Muscle of arm (tissue), 14 donors: Measurements from ENCODE around the gene APOBEC3G. TPM values are rescaled to one million over a fixed set of nuclear protein-coding genes. Genes with fewer than 3 reads are reported as not detected.
A peak's percentile ranks its signal among the peaks of the same experiment; 100 is the strongest.
"Not testable (repeated sequence)": the region's sequence is repeated elsewhere in the genome, so short reads cannot be mapped to it uniquely, and the experiment has no call there.

ENCODE experiments used
- DNase-seq: peaks from one replicate; pipeline ENCODE4 v3.0.0-alpha.2; 2013
- long read RNA-seq, 11 donors: transcript quantifications; one replicate each; lab custom pipeline, GENCODE V29; 2026
- polyA plus RNA-seq, 12 donors: library from polyadenylated mRNA; unstranded; fragments of 120-200 nt; gene quantifications; one replicate each; pipeline ENCODE4 v1.2.1, GENCODE V29; 2013; ENCODE audit not compliant: insufficient read length in 12 of 12

APOBEC3G gene
- polyA plus RNA-seq: 10 to 100 TPM in 1 of 12 donors, 1 to 10 TPM in 10, not detected in 1; 1.7 to 10.5 (median 3.6) TPM
- long read RNA-seq, donor 1, partial matches to known transcripts: 0 of 2 reads
- long read RNA-seq, donor 1, other reads (novel, unspliced or antisense): 0 of 2 reads
- long read RNA-seq, donor 2, partial matches to known transcripts: 0 of 1 reads
- long read RNA-seq, donor 2, other reads (novel, unspliced or antisense): 0 of 1 reads
- long read RNA-seq, donor 3, partial matches to known transcripts: 0 of 1 reads
- long read RNA-seq, donor 3, other reads (novel, unspliced or antisense): 0 of 1 reads
- long read RNA-seq, donor 4: 0 reads
- long read RNA-seq, donor 5: 0 reads
- long read RNA-seq, donor 6: 0 reads
- long read RNA-seq, donor 7, partial matches to known transcripts: 0 of 2 reads
- long read RNA-seq, donor 7, other reads (novel, unspliced or antisense): 0 of 2 reads
- long read RNA-seq, donor 8: 0 reads
- long read RNA-seq, donor 9, partial matches to known transcripts: 0 of 1 reads
- long read RNA-seq, donor 9, other reads (novel, unspliced or antisense): 0 of 1 reads
- long read RNA-seq, donor 10, partial matches to known transcripts: 0 of 3 reads
- long read RNA-seq, donor 10, other reads (novel, unspliced or antisense): 0 of 3 reads
- long read RNA-seq, donor 11, partial matches to known transcripts: 0 of 1 reads
- long read RNA-seq, donor 11, other reads (novel, unspliced or antisense): 0 of 1 reads

GRCh38 chr22:39077026-39077840 lies at the start of gene APOBEC3G:
TSS of gene APOBEC3G (plus strand) at chr22:39077275. CDS start at chr22:39077362, 87 bp downstream.
- peak; percentile 43 for DNase-seq

- DNase-seq: no peak
Observed at GRCh38 chr22:39027717-39028116, 49.4 kb upstream of the APOBEC3G start.

GRCh38 chr22:39028281-39028680 lies 48.8 kb upstream of the APOBEC3G start:
- no peak for DNase-seq

- DNase-seq: no peak
Observed at GRCh38 chr22:39029227-39029626, 47.8 kb upstream of the APOBEC3G start.

GRCh38 chr22:39030705-39031104 lies 46.4 kb upstream of the APOBEC3G start:
- no peak for DNase-seq

- not testable (repeated sequence) for DNase-seq
Observed at GRCh38 chr22:39031434-39032295, 45.4 kb upstream of the APOBEC3G start.

- DNase-seq: not testable (repeated sequence)
Observed at GRCh38 chr22:39037071-39037470, 40.0 kb upstream of the APOBEC3G start.

- DNase-seq: no peak
Observed at GRCh38 chr22:39039306-39040126, 37.6 kb upstream of the APOBEC3G start.

GRCh38 chr22:39040155-39040537 lies 36.9 kb upstream of the APOBEC3G start:
- DNase-seq: not testable (repeated sequence)

GRCh38 chr22:39040538-39041296 lies 36.4 kb upstream of the APOBEC3G start, which contains the start of gene APOBEC3F:
TSS of gene APOBEC3F (plus strand) at chr22:39040864. CDS start at chr22:39040961, 97 bp downstream.
- peak; percentile 25 for DNase-seq

GRCh38 chr22:39041908-39042307 lies 35.2 kb upstream of the APOBEC3G start:
- DNase-seq: no peak

GRCh38 chr22:39043063-39043462 lies 34.0 kb upstream of the APOBEC3G start:
- not testable (repeated sequence) for DNase-seq

GRCh38 chr22:39045136-39045535 lies 31.9 kb upstream of the APOBEC3G start:
- not testable (repeated sequence) for DNase-seq

- DNase-seq: not testable (repeated sequence)
Observed at GRCh38 chr22:39049486-39049885, 27.6 kb upstream of the APOBEC3G start.

GRCh38 chr22:39051844-39052495 lies 25.1 kb upstream of the APOBEC3G start:
- DNase-seq: not testable (repeated sequence)

- no peak for DNase-seq
Observed at GRCh38 chr22:39055658-39056057, 21.4 kb upstream of the APOBEC3G start.

- DNase-seq: not testable (repeated sequence)
Observed at GRCh38 chr22:39061290-39061689, 15.8 kb upstream of the APOBEC3G start.

- not testable (repeated sequence) for DNase-seq
Observed at GRCh38 chr22:39061951-39062350, 15.1 kb upstream of the APOBEC3G start.

GRCh38 chr22:39063904-39064303 lies 13.2 kb upstream of the APOBEC3G start:
- not testable (repeated sequence) for DNase-seq
